H9 (cell line): ENCODE data around the gene ANKRD49. TPM values are rescaled to one million over a fixed set of nuclear protein-coding genes. Genes with fewer than 3 reads are reported as not detected.

Experiments used
- DNase-seq: peaks from one replicate; pipeline ENCODE4 v3.0.0-alpha.2; 2017
- H2AFZ ChIP-seq: one replicate; pipeline ENCODE4 v1.6.1; 2013; ENCODE audit warnings: mild to moderate bottlenecking, low read length, control low read depth, moderate library complexity
- H2AK5ac ChIP-seq: 2 replicates; pipeline ENCODE4 v1.6.1; 2013; ENCODE audit warnings: low read length, control low read depth, mixed read lengths; ENCODE audit not compliant: insufficient read length
- H2BK120ac ChIP-seq: one replicate; pipeline ENCODE4 v1.6.1; 2013; ENCODE audit warnings: low read depth, mild to moderate bottlenecking, low read length, control low read depth, inconsistent platforms; ENCODE audit not compliant: poor library complexity, severe bottlenecking
- H2BK12ac ChIP-seq: 2 replicates; pipeline ENCODE4 v1.6.1; 2013; ENCODE audit warnings: low read length, control low read depth, mixed read lengths, low read depth; ENCODE audit not compliant: insufficient read length
- H2BK15ac ChIP-seq: 2 replicates; pipeline ENCODE4 v1.6.1; 2013; ENCODE audit warnings: low read depth, low read length, control low read depth
- H2BK20ac ChIP-seq: one replicate; pipeline ENCODE4 v1.6.1; 2013; ENCODE audit warnings: low read depth, mild to moderate bottlenecking, low read length, control low read depth, inconsistent platforms; ENCODE audit not compliant: poor library complexity, severe bottlenecking
- H2BK5ac ChIP-seq: 2 replicates; pipeline ENCODE4 v1.6.1; 2013; ENCODE audit warnings: low read length, control low read depth, mixed read lengths; ENCODE audit not compliant: insufficient read length
- H3K14ac ChIP-seq: 2 replicates; pipeline ENCODE4 v1.6.1; 2013; ENCODE audit warnings: low read length, control low read depth; ENCODE audit not compliant: insufficient read depth
- H3K18ac ChIP-seq: 2 replicates; pipeline ENCODE4 v1.6.1; 2013; ENCODE audit warnings: low read depth, mild to moderate bottlenecking, mixed read lengths, low read length, control low read depth; ENCODE audit not compliant: insufficient read length
- H3K23ac ChIP-seq: 2 replicates; pipeline ENCODE4 v1.6.1; 2013; ENCODE audit warnings: low read length, control low read depth, mixed read lengths, low read depth; ENCODE audit not compliant: insufficient read length
- H3K23me2 ChIP-seq: 2 replicates; pipeline ENCODE4 v1.6.1; 2013; ENCODE audit warnings: low read depth, mild to moderate bottlenecking, mixed read lengths, low read length, control low read depth; ENCODE audit not compliant: insufficient read length, poor library complexity, severe bottlenecking
- H3K27ac ChIP-seq: 2 replicates; pipeline ENCODE4 v1.5.1; 2013; ENCODE audit warnings: low read length, control low read depth, mixed read lengths, low read depth; ENCODE audit not compliant: insufficient read length
- H3K27me3 ChIP-seq: 2 replicates; pipeline ENCODE4 v1.6.1; 2013; ENCODE audit warnings: low read length, control low read depth, inconsistent platforms; ENCODE audit not compliant: insufficient read depth
- H3K4ac ChIP-seq: 2 replicates; pipeline ENCODE4 v1.6.1; 2013; ENCODE audit warnings: low read depth, mild to moderate bottlenecking, control low read depth, inconsistent platforms, low read length, moderate library complexity
- H3K4me1 ChIP-seq: 2 replicates; pipeline ENCODE4 v1.6.1; 2013; ENCODE audit warnings: low read length, control low read depth, inconsistent platforms; ENCODE audit not compliant: insufficient read depth
- H3K4me2 ChIP-seq: 2 replicates; pipeline ENCODE4 v1.6.1; 2013; ENCODE audit warnings: low read length, control low read depth, mixed read lengths; ENCODE audit not compliant: insufficient read length, insufficient read depth
- H3K56ac ChIP-seq: 2 replicates; pipeline ENCODE4 v1.6.1; 2013; ENCODE audit warnings: low read depth, mild to moderate bottlenecking, mixed read lengths, low read length, control low read depth; ENCODE audit not compliant: insufficient read length
- H3K79me1 ChIP-seq: 2 replicates; pipeline ENCODE4 v1.6.1; 2013; ENCODE audit warnings: low read depth, mild to moderate bottlenecking, moderate library complexity, low read length, control low read depth, inconsistent platforms; ENCODE audit not compliant: insufficient read depth, poor library complexity, severe bottlenecking
- H3K79me2 ChIP-seq: 2 replicates; pipeline ENCODE4 v1.6.1; 2013; ENCODE audit warnings: low read length, control low read depth, inconsistent platforms; ENCODE audit not compliant: insufficient read depth
- H3K9ac ChIP-seq: 2 replicates; pipeline ENCODE4 v1.6.1; 2013; ENCODE audit warnings: low read length, control low read depth, mixed read lengths; ENCODE audit not compliant: insufficient read length; ENCODE audit errors: extremely low read depth
- H3K9me3 ChIP-seq: one replicate; pipeline ENCODE4 v1.6.1; 2013; ENCODE audit warnings: low read depth, low read length, inconsistent platforms; ENCODE audit not compliant: control insufficient read depth
- H3T11ph ChIP-seq: one replicate; pipeline ENCODE4 v1.6.1; 2013; ENCODE audit warnings: mild to moderate bottlenecking, low read length, control low read depth, inconsistent platforms
- H4K20me1 ChIP-seq: one replicate; pipeline ENCODE4 v1.6.1; 2013; ENCODE audit not compliant: control insufficient read depth, insufficient read length, insufficient read depth
- H4K5ac ChIP-seq: 2 replicates; pipeline ENCODE4 v1.6.1; 2013; ENCODE audit warnings: low read depth, mild to moderate bottlenecking, mixed read lengths, low read length, control low read depth; ENCODE audit not compliant: insufficient read length
- H4K8ac ChIP-seq: replicated peaks from 2 replicates; pipeline ENCODE4 v1.6.1; 2013; ENCODE audit warnings: low read length, control low read depth, mixed read lengths, low read depth; ENCODE audit not compliant: insufficient read length
- H4K91ac ChIP-seq: 2 replicates; pipeline ENCODE4 v1.6.1; 2013; ENCODE audit warnings: low read depth, mild to moderate bottlenecking, moderate library complexity, mixed read lengths, low read length, control low read depth; ENCODE audit not compliant: insufficient read length
- H3K27ac Mint-ChIP-seq, 3 experiments: 2 replicates in 2 of 3; 3 replicates in 1 of 3; pipeline ENCODE4 v1.8.0; 2020 to 2021; ENCODE audit warnings: mixed read lengths in 3 of 3, mild to moderate bottlenecking in 1 of 3, moderate library complexity in 1 of 3
- H3K27me3 Mint-ChIP-seq: 2 replicates; pipeline ENCODE4 v1.8.0; 2021; ENCODE audit warnings: low read depth, mild to moderate bottlenecking, moderate library complexity, mixed read lengths
- H3K36me3 Mint-ChIP-seq, 3 experiments: 2 replicates in 2 of 3; 3 replicates in 1 of 3; pipeline ENCODE4 v1.8.0; 2020 to 2021; ENCODE audit warnings: low read depth in 3 of 3, mixed read lengths in 3 of 3; ENCODE audit not compliant: insufficient read depth in 1 of 3
- H3K4me1 Mint-ChIP-seq, 2 experiments: 2 replicates each; pipeline ENCODE4 v1.8.0; 2020; ENCODE audit warnings: mixed read lengths in 2 of 2
- H3K4me3 Mint-ChIP-seq, 2 experiments: 2 replicates in 1 of 2; 3 replicates in 1 of 2; pipeline ENCODE4 v1.8.0; 2020 to 2021; ENCODE audit warnings: mild to moderate bottlenecking in 2 of 2, mixed read lengths in 2 of 2, moderate library complexity in 1 of 2
- H3K9me3 Mint-ChIP-seq, 2 experiments: 2 replicates in 1 of 2; 3 replicates in 1 of 2; pipeline ENCODE4 v1.8.0; 2020; ENCODE audit warnings: mild to moderate bottlenecking in 2 of 2, mixed read lengths in 2 of 2, moderate library complexity in 1 of 2
- CTCF ChIP-seq: fragments of 200-600 bp; sonication (generic); conservative IDR thresholded peaks from 3 replicates; pipeline ENCODE4 v1.8.0; 2021; ENCODE audit warnings: antibody characterized with exemption, mild to moderate bottlenecking
- WGBS: extraction: QIAGEN DNeasy Blood & Tissue Kit; methylation state at CpG from one replicate; pipeline ENCODE4 v1.1.7; 2013; ENCODE audit warnings: missing lambda C conversion rate, low lambda C conversion rate, mixed read lengths; ENCODE audit not compliant: insufficient read length; ENCODE audit errors: extremely low coverage; 5-methylcytosine and 5-hydroxymethylcytosine counted together
- total RNA-seq: library from RNA; stranded (reverse); gene quantifications from 2 replicates; pipeline ENCODE4 v1.2.1, GENCODE V29; 2021

ANKRD49 gene
- total RNA-seq, 1 experiment from 2014 or later = 13.8 TPM

- Histone ChIP-seq H3K23ac (no peak overlapping the region), H3K79me2 (peaks cover 1% of the 10 kb centered on the region; the same call in 1 of the 2 replicates), H3K18ac (no peak overlapping the region), H3K9me3 (no peaks in the 10 kb centered on the region), H2BK120ac (no peak overlapping the region), H3T11ph (no peak overlapping the region), H3K23me2 (peaks cover 10% of the 10 kb centered on the region), H4K5ac (no peak overlapping the region), H2BK20ac (no peak overlapping the region), H4K91ac (no peak overlapping the region), H3K27me3 (no peaks in the 10 kb centered on the region; the same call in 1 of the 2 replicates), H3K4ac (no peak overlapping the region), H3K79me1 (no peaks in the 10 kb centered on the region), H3K14ac (no peak overlapping the region), H2BK12ac (no peak overlapping the region), H3K4me2 (no peak overlapping the region), H3K27ac (no peak overlapping the region), H2AFZ (no peak overlapping the region), H3K56ac (no peak overlapping the region), H3K9ac (no peak overlapping the region), H4K20me1 (no peaks in the 10 kb centered on the region), H2BK15ac (no peak overlapping the region), H4K8ac (no peak overlapping the region), H3K4me1 (peaks cover 2% of the 10 kb centered on the region; the same call in 1 of the 2 replicates), H2AK5ac (no peak overlapping the region), H2BK5ac (no peak overlapping the region)
- Mint-ChIP-seq H3K36me3 (no peaks in the 10 kb centered on the region), H3K27ac (no peak overlapping the region), H3K9me3 (no peaks in the 10 kb centered on the region; a peak in 1 of 5 replicates), H3K4me3 (no peak overlapping the region), H3K4me1 (peaks cover 6 to 9% of the 10 kb centered on the region in 2 experiments; a peak in 3 of 4 replicates), H3K27me3 (peaks cover 47% of the 10 kb centered on the region)
- no CpG with 5 or more reads among the region's 1 CpG for WGBS
- TF ChIP-seq CTCF = no peak
- no peak for DNase-seq
These were observed 22.9 kb downstream of the ANKRD49 start for GRCh38 chr11:94516725-94517124.
